Nephron progenitor cell (in vitro differentiated cells): ENCODE measurements around the gene SPPL2B.

ENCODE experiments used
- DNase-seq: peaks from one replicate; pipeline ENCODE4 v3.0.0; 2021
- H3K27ac Mint-ChIP-seq: 2 replicates; pipeline ENCODE4 v1.8.0; 2021; ENCODE audit warnings: mild to moderate bottlenecking, moderate library complexity, mixed read lengths
- H3K27me3 Mint-ChIP-seq: 2 replicates; pipeline ENCODE4 v1.8.0; 2021; ENCODE audit warnings: mild to moderate bottlenecking, low read depth, mixed read lengths; ENCODE audit not compliant: poor library complexity
- H3K36me3 Mint-ChIP-seq: 2 replicates; pipeline ENCODE4 v1.8.0; 2021; ENCODE audit warnings: low read depth, mixed read lengths
- H3K4me1 Mint-ChIP-seq: 2 replicates; pipeline ENCODE4 v1.8.0; 2021; ENCODE audit warnings: mixed read lengths
- H3K4me3 Mint-ChIP-seq: 2 replicates; pipeline ENCODE4 v1.8.0; 2021; ENCODE audit warnings: mild to moderate bottlenecking, moderate library complexity, mixed read lengths
- H3K9me3 Mint-ChIP-seq: 2 replicates; pipeline ENCODE4 v1.8.0; 2021; ENCODE audit warnings: mild to moderate bottlenecking, moderate library complexity, mixed read lengths
- TF ChIP-seq, protein P1 (sequence below): fragments of 200-600 bp; sonication (generic); IDR thresholded peaks from 2 replicates; pipeline ENCODE4 v1.5.0; 2021; ENCODE audit warnings: antibody characterized with exemption

SPPL2B gene

DNA sequence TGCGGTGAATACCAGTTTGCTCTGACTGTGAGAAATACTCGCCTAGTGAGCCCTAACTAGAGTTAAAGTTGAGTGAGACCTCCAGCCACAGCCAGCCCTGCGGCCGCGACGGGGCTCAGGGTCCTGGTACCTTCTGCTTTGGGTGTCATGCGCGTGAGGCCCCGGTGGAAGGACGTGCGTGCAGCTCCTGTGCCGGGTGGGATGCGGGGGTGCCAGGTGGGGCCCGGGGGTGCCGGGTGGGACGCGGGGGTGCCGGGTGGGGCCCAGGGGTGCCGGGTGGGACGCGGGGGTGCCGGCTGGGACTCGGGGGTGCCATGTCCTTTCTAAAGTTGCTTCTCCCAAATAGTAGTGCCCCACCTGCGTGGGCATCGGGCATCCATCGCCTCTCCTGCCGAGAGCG lies 23.1 kb downstream of the SPPL2B start:
- Mint-ChIP-seq H3K36me3 (no peaks in the 10 kb centered on the region), H3K27ac (no peak overlapping the region)

DNA sequence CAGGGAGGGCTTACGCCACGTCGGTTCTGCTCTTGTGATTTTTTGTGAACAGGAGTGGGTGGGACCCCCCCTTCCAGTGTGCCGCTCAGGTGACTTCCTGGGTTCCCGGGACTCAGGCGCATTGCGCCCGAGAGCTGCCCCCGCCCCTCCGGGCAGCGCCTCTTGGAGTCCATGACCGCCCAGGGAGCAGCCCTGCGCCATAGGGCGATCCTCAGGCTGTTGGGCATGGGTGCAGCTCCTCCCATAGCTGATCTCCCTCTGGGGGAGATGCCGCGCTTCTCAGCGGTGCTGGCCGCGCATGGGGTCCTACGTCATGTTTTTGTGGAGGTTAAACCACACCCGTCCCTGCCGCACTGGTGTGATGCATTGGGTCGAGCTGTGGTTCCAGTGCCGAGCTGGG lies 23.6 kb downstream of the SPPL2B start:
- TF ChIP-seq, protein P1, sequence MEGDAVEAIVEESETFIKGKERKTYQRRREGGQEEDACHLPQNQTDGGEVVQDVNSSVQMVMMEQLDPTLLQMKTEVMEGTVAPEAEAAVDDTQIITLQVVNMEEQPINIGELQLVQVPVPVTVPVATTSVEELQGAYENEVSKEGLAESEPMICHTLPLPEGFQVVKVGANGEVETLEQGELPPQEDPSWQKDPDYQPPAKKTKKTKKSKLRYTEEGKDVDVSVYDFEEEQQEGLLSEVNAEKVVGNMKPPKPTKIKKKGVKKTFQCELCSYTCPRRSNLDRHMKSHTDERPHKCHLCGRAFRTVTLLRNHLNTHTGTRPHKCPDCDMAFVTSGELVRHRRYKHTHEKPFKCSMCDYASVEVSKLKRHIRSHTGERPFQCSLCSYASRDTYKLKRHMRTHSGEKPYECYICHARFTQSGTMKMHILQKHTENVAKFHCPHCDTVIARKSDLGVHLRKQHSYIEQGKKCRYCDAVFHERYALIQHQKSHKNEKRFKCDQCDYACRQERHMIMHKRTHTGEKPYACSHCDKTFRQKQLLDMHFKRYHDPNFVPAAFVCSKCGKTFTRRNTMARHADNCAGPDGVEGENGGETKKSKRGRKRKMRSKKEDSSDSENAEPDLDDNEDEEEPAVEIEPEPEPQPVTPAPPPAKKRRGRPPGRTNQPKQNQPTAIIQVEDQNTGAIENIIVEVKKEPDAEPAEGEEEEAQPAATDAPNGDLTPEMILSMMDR: no peak
- no peak for DNase-seq
- H3K36me3 Mint-ChIP-seq: no peaks in the 10 kb centered on the region
- H3K9me3 Mint-ChIP-seq: no peaks in the 10 kb centered on the region
- H3K27me3 Mint-ChIP-seq: no peaks in the 10 kb centered on the region
- no peak overlapping the region for H3K27ac Mint-ChIP-seq
- no peaks in the 10 kb centered on the region for H3K4me1 Mint-ChIP-seq
- H3K4me3 Mint-ChIP-seq: no peak overlapping the region

More for the DNA sequence above, 23.1 kb downstream of the SPPL2B start:
- H3K4me1 Mint-ChIP-seq: no peaks in the 10 kb centered on the region
- no peak for DNase-seq
- TF ChIP-seq, protein P1: no peak
- no peak overlapping the region for H3K4me3 Mint-ChIP-seq
- H3K27me3 Mint-ChIP-seq: no peaks in the 10 kb centered on the region
- H3K9me3 Mint-ChIP-seq: no peaks in the 10 kb centered on the region

DNA sequence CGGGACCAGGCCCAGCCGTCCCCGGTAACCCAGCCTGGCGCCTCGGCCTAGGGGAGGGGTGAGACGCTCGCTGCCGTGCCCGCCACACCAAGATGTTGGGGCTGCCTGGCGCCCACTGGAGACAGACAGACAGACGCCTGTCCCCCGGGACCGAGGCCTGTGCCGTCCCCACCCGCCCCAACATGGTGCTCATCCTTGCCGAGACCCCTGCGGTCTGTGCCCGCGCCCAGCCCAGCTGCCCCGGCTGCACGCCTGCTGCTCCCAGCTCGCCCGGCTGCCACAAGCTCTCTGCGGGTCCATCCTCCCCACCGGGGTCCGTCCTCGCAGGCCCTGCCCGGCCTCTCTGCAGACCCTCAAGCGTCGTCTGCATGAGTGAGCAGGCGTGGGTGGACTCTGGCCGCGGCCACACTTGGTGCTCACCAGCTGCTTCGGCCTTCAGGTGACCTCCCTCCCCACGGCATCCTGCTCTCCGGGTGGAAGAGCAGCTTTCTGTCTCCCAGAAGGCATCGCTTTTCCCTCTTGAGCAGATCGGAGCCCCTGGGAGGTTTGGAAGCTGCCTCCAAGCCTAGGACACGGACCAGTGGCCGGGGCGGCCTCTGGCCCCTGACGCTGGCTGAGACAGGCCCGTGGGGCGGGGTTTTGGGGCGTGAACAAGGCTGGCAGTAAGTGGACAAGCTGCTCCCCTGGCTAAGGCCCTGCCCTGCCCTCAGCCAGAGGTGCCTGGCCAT lies 24.8 kb downstream of the SPPL2B start:
- H3K4me3 Mint-ChIP-seq: no peak overlapping the region
- TF ChIP-seq, protein P1: no peak
- H3K36me3 Mint-ChIP-seq: no peaks in the 10 kb centered on the region
- no peak overlapping the region for H3K27ac Mint-ChIP-seq
- no peaks in the 10 kb centered on the region for H3K4me1 Mint-ChIP-seq
- peaks cover 4% of the 10 kb centered on the region for H3K27me3 Mint-ChIP-seq
- H3K9me3 Mint-ChIP-seq: no peaks in the 10 kb centered on the region
- DNase-seq: peak; percentile 48

DNA sequence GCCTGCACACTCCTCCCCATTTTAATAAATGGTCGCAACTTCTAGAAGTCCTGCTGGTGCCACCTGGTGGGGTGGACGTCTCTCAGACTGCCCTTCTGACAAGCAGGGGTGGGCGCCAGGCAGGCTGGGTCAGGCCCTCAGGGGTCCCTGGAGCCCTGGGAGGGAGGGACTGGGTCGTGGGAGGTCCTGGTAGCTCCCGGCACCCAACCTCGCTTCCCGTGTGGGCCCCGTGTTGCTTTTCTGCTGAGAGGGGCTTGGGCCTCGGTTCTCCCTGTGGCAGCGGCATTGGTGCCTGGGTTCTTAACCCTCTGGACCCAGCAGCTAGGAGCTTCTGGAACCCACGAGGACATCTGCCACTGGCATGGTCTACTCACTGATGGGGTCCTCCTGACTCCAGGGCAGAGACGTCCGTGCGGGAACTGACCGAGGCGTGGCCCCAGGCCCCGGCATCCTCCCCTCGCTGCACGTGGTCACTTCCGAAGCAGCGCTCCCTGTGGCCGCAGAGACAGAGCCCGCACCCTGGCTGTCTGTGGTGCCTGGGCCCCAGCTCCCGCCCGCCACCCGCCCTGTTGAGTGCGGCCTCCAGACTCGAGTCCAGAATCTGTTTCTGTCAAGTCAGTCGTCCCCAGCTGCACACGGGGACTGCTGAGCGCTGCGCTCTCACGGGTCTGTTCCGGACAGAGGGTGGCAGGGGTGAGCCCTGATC lies 25.6 kb downstream of the SPPL2B start:
- peaks cover 5% of the 10 kb centered on the region for H3K4me1 Mint-ChIP-seq
- peaks cover 11% of the 10 kb centered on the region for H3K27me3 Mint-ChIP-seq
- H3K9me3 Mint-ChIP-seq: no peaks in the 10 kb centered on the region
- H3K4me3 Mint-ChIP-seq: no peak overlapping the region
- no peak overlapping the region for H3K27ac Mint-ChIP-seq
- TF ChIP-seq, protein P1: no peak
- DNase-seq: no peak
- H3K36me3 Mint-ChIP-seq: no peaks in the 10 kb centered on the region

DNA sequence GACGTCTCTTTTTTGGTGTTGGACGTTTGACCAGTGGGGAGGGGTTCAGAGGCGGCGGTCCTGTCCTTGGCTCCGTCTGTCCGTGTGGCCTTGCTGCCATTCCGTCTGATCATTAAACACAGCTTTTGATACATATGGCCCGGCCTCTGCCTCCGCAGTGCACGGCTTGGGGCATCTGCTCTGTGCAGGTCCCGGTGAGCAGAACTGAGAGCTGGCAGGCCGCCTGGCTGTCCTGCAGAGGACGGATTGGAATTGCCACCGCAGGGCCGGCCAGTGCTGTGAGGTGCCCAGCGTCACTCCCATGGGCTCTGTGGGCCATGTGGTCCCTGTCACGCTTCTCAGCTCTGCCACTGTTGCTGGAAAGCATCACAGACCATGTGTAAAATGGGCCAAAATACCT lies 26.2 kb downstream of the SPPL2B start:
- H3K36me3 Mint-ChIP-seq: no peaks in the 10 kb centered on the region
- peaks cover 7% of the 10 kb centered on the region for H3K4me1 Mint-ChIP-seq
- H3K4me3 Mint-ChIP-seq: no peak overlapping the region
- H3K9me3 Mint-ChIP-seq: no peaks in the 10 kb centered on the region
- no peak for DNase-seq
- peaks cover 17% of the 10 kb centered on the region for H3K27me3 Mint-ChIP-seq
- no peak overlapping the region for H3K27ac Mint-ChIP-seq
- TF ChIP-seq, protein P1: no peak
